ENCODE measurements around the gene INTS6.

DNA sequence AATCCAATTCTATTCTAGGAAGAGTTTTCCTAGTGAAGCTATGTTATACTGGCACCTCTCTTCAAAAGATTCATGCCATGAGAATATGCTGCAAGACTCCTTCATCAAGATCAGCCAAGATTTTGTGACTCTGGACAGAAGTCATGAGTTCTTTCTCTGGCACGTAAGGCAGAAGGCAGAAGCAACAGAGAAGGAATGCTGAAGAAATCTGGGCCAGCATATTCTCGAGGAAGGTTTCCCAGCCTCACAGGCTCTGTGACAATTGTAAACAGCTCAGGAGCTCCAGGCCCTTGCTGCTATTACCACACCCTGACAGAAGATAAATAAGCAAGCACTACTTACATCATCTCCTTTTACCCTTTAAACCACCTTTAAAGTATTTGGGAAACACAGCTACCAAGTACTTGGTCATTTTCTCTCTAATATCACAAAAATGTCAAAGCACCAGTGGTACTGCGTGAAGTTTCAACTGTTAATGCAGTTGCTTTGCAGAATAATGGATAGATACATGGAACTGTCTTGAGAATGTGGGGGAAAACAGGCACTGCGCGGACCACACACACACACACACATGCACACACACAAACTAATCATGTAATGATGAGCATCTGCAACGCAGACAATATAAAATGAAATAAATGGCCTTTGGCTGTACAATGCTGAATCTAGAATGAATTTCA, 55.4 kb downstream of the INTS6 start:
- TF ChIP-seq, protein P1, sequence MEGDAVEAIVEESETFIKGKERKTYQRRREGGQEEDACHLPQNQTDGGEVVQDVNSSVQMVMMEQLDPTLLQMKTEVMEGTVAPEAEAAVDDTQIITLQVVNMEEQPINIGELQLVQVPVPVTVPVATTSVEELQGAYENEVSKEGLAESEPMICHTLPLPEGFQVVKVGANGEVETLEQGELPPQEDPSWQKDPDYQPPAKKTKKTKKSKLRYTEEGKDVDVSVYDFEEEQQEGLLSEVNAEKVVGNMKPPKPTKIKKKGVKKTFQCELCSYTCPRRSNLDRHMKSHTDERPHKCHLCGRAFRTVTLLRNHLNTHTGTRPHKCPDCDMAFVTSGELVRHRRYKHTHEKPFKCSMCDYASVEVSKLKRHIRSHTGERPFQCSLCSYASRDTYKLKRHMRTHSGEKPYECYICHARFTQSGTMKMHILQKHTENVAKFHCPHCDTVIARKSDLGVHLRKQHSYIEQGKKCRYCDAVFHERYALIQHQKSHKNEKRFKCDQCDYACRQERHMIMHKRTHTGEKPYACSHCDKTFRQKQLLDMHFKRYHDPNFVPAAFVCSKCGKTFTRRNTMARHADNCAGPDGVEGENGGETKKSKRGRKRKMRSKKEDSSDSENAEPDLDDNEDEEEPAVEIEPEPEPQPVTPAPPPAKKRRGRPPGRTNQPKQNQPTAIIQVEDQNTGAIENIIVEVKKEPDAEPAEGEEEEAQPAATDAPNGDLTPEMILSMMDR (conservative IDR thresholded peaks at IDR 0.05; ENCODE audit: low read depth, low read length): no peak
- TF ChIP-seq EZH2 (IDR thresholded peaks at IDR 0.05; ENCODE audit: low read length, unreplicated experiment): no peak

Measured in PC-3 (cell line).